ENCODE results near the gene MYOZ2.

DNA sequence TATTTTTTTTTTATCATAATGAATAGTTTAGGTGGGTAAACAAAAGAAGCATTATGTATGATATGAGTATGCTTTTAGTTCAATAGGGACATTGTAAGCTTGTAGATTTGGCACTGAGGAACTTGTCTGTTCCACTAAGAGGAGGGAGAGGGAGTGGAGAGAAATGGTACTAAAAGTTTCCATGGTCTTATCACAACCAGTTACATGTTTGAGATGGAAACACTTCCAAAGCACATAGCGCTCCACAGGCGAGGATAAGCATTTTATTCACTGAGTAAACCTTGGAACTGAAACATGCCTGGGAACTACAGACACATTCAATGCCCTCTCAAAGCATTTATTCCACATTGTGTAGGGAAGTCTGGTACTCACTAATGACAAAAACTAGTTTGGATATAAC lies 15.5 kb downstream of the MYOZ2 start:
- TF ChIP-seq POLR2A (IDR thresholded peaks at IDR 0.05; ENCODE audit: low read length): no peak
- no peak for TF ChIP-seq GATA1 (IDR thresholded peaks at IDR 0.05; ENCODE audit: low read depth, low read length)

Measured in erythroblast (primary cell).